Upper lobe of left lung (tissue), 4 donors: ENCODE results near the gene POU5F2.

Experiments
- CTCF ChIP-seq, 6 experiments: fragments of 450-650 bp in 4 of 6; fragments of 200-600 bp in 2 of 6; sonication (generic) in 2 of 6; IDR thresholded peaks; one replicate each; pipeline ENCODE4 v1.5.1; 2016 to 2019; ENCODE audit warnings: antibody characterized with exemption in 6 of 6
- POLR2A ChIP-seq, 4 donors: fragments of 450-650 bp; IDR thresholded peaks; one replicate each; pipeline ENCODE4 v1.5.1; 2016 to 2017; ENCODE audit warnings: antibody characterized with exemption in 4 of 4, mild to moderate bottlenecking in 2 of 4
- POLR2AphosphoS5 ChIP-seq, 2 donors: sonication (generic); formaldehyde crosslinking; IDR thresholded peaks; one replicate each; pipeline ENCODE4 v1.5.1; 2017; ENCODE audit warnings: antibody characterized with exemption in 2 of 2

GRCh38 chr5:93715327-93715726 is 26.1 kb downstream of the POU5F2 start:
- TF ChIP-seq CTCF (IDR thresholded peaks at IDR 0.05) (no peak), POLR2A (IDR thresholded peaks at IDR 0.05) (no peak), POLR2AphosphoS5 (IDR thresholded peaks at IDR 0.05) (no peak)
